Measurements from ENCODE around the gene AGGF1. TPM values are rescaled to one million over a fixed set of nuclear protein-coding genes. Genes with fewer than 3 reads are reported as not detected.
"Not testable (repeated sequence)": the region's sequence is repeated elsewhere in the genome, so short reads cannot be mapped to it uniquely, and the experiment has no call there.

Gene AGGF1
- total and polyA plus RNA-seq, 2 donors from 2014 or later: 10.5 to 23.0 TPM

GRCh38 chr5:77101298-77101697 lies 71.1 kb downstream of the AGGF1 start:
- no peak overlapping the region for H3K9ac ChIP-seq (ENCODE audit: low read length in 3 of 3)
- intact Hi-C loops (cut with DNase I): no loop called here
- DNase-seq: no peak
- H3K27ac ChIP-seq (ENCODE audit: low read depth in 2 of 2, low read length in 2 of 2): no peak overlapping the region
- H3K4me3 ChIP-seq (ENCODE audit: low read length in 3 of 3): no peak overlapping the region
- no peak for FAIRE-seq
- H3K9me3 ChIP-seq (ENCODE audit: control insufficient read depth in 2 of 3, insufficient read depth in 1 of 3, low read length in 3 of 3): no peaks in the 10 kb centered on the region
- no peaks in the 10 kb centered on the region for H3K27me3 ChIP-seq (ENCODE audit: control insufficient read depth, insufficient read depth, low read length)
- TF ChIP-seq CTCF (IDR thresholded peaks at IDR 0.05; ENCODE audit: borderline replicate concordance, extremely low read depth, insufficient read depth): no peak
- H3K4me1 ChIP-seq (ENCODE audit: control insufficient read depth in 2 of 3, insufficient read depth in 2 of 3, low read depth in 1 of 3, low read length in 3 of 3): no peaks in the 10 kb centered on the region
- H3K36me3 ChIP-seq (ENCODE audit: control insufficient read depth in 2 of 3, insufficient read depth in 3 of 3, low read length in 3 of 3): no peaks in the 10 kb centered on the region

DNA sequence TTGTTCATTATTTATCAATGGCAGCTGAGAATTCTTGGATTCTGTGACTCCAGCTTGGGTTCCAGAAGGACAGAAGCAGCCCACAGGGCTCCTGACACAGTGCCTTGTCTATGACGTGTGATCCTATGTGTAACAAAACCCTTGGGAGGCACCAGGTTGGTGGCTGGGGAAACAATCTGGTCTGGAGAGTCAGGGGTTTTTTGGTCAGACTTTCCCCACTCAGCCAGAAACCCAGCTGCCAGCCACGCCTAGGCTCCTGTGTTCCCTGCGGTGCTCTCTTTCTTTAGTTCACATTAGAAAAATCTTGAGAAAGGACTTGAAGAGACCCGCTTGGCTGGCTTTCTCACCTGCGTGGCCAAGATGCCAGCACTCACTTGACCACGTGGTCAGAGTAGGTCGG lies 72.3 kb downstream of the AGGF1 start:
- Histone ChIP-seq H3K9ac (ENCODE audit: low read length in 3 of 3) (no peak overlapping the region), H3K36me3 (ENCODE audit: control insufficient read depth in 2 of 3, insufficient read depth in 3 of 3, low read length in 3 of 3) (no peaks in the 10 kb centered on the region), H3K27ac (ENCODE audit: low read depth in 2 of 2, low read length in 2 of 2) (no peak overlapping the region), H3K4me3 (ENCODE audit: low read length in 3 of 3) (no peak overlapping the region), H3K9me3 (ENCODE audit: control insufficient read depth in 2 of 3, insufficient read depth in 1 of 3, low read length in 3 of 3) (no peaks in the 10 kb centered on the region), H3K27me3 (ENCODE audit: control insufficient read depth, insufficient read depth, low read length) (no peaks in the 10 kb centered on the region), H3K4me1 (ENCODE audit: control insufficient read depth in 2 of 3, insufficient read depth in 2 of 3, low read depth in 1 of 3, low read length in 3 of 3) (no peaks in the 10 kb centered on the region)
- intact Hi-C loops (cut with DNase I): no loop called here
- FAIRE-seq: no peak
- DNase-seq: no peak
- no peak for TF ChIP-seq CTCF (IDR thresholded peaks at IDR 0.05; ENCODE audit: borderline replicate concordance, extremely low read depth, insufficient read depth)

DNA sequence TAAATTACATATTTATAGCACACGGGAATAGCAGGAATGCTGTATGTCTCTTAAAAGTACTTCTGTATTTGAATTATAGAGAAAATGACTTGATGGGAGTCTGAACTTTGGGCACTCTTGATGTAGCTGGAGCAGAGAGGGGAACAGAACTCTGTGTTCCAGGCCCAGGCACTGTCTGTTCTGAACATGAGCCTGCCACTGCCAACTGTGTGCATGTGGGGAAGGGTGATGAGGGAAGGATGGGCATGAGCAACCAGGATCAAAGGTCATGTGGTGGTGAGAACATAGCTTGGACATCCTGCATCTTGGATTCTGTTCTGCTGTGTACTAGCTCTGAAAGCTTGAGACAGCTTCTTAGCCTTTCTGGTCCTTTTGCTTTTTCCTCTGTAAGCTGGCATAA lies 73.3 kb downstream of the AGGF1 start:
- Histone ChIP-seq H3K4me3 (ENCODE audit: low read length in 3 of 3) (no peak overlapping the region), H3K36me3 (ENCODE audit: control insufficient read depth in 2 of 3, insufficient read depth in 3 of 3, low read length in 3 of 3) (no peaks in the 10 kb centered on the region), H3K27ac (ENCODE audit: low read depth in 2 of 2, low read length in 2 of 2) (no peak overlapping the region), H3K9me3 (ENCODE audit: control insufficient read depth in 2 of 3, insufficient read depth in 1 of 3, low read length in 3 of 3) (no peaks in the 10 kb centered on the region), H3K27me3 (ENCODE audit: control insufficient read depth, insufficient read depth, low read length) (no peaks in the 10 kb centered on the region), H3K9ac (ENCODE audit: low read length in 3 of 3) (no peak overlapping the region), H3K4me1 (ENCODE audit: control insufficient read depth in 2 of 3, insufficient read depth in 2 of 3, low read depth in 1 of 3, low read length in 3 of 3) (no peaks in the 10 kb centered on the region)
- FAIRE-seq (no peak), DNase-seq (no peak)
- intact Hi-C loops (cut with DNase I): no loop called here
- TF ChIP-seq CTCF (IDR thresholded peaks at IDR 0.05; ENCODE audit: borderline replicate concordance, extremely low read depth, insufficient read depth): no peak

DNA sequence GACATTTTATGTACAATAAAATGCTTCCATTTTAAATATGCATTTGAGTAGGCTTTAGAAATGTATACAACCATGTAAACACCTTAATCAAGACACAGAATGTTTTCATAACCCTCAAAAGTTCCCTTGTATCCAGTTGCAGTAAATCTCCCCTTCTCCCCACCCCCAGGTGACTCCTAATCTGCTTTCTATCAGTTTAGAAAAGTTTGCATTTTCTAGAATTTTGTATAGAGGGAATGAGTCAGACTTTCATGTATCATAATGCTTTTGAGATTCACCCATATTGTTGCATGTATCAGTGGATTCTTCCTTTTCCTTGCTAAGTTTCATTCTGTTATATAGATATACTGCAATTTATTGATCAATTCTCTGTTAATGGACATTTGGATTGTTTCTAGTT lies 74.6 kb downstream of the AGGF1 start:
- no peaks in the 10 kb centered on the region for H3K9me3 ChIP-seq (ENCODE audit: control insufficient read depth in 2 of 3, insufficient read depth in 1 of 3, low read length in 3 of 3)
- no peak overlapping the region for H3K27ac ChIP-seq (ENCODE audit: low read depth in 2 of 2, low read length in 2 of 2)
- no peak for DNase-seq
- no peak overlapping the region for H3K4me3 ChIP-seq (ENCODE audit: low read length in 3 of 3)
- TF ChIP-seq CTCF (IDR thresholded peaks at IDR 0.05; ENCODE audit: borderline replicate concordance, extremely low read depth, insufficient read depth): no peak
- intact Hi-C loops (cut with DNase I): no loop called here
- no peaks in the 10 kb centered on the region for H3K27me3 ChIP-seq (ENCODE audit: control insufficient read depth, insufficient read depth, low read length)
- H3K36me3 ChIP-seq (ENCODE audit: control insufficient read depth in 2 of 3, insufficient read depth in 3 of 3, low read length in 3 of 3): no peaks in the 10 kb centered on the region
- no peaks in the 10 kb centered on the region for H3K4me1 ChIP-seq (ENCODE audit: control insufficient read depth in 2 of 3, insufficient read depth in 2 of 3, low read depth in 1 of 3, low read length in 3 of 3)
- no peak for FAIRE-seq
- no peak overlapping the region for H3K9ac ChIP-seq (ENCODE audit: low read length in 3 of 3)

DNA sequence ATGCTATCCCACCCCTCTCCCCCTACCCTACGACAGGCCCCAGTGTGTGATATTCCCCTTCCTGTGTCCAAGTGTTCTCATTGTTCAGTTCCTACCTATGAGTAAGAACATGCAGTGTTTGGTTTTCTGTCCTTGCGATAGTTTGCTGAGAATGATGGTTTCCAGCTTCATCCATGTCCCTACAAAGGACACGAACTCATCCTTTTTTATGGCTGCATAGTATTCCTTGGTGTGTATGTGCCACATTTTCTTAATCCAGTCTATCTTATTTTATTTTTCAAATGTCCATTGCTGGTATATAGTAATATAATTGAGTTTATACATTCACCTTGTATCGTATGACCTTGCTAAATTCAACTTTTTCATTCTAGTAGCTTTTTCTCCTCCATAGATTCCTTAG lies 76.8 kb downstream of the AGGF1 start:
- H3K36me3 ChIP-seq (ENCODE audit: control insufficient read depth in 2 of 3, insufficient read depth in 3 of 3, low read length in 3 of 3); H3K4me3 ChIP-seq (ENCODE audit: low read length in 3 of 3); intact Hi-C loops (cut with DNase I); H3K4me1 ChIP-seq (ENCODE audit: control insufficient read depth in 2 of 3, insufficient read depth in 2 of 3, low read depth in 1 of 3, low read length in 3 of 3); H3K9me3 ChIP-seq (ENCODE audit: control insufficient read depth in 2 of 3, insufficient read depth in 1 of 3, low read length in 3 of 3); H3K27ac ChIP-seq (ENCODE audit: low read depth in 2 of 2, low read length in 2 of 2); H3K27me3 ChIP-seq (ENCODE audit: control insufficient read depth, insufficient read depth, low read length); FAIRE-seq; DNase-seq; H3K9ac ChIP-seq (ENCODE audit: low read length in 3 of 3): not testable (repeated sequence)

All from kidney (tissue), 14 donors.